HAP-1 (cell line): ENCODE results near the gene SORBS1.
A peak's percentile ranks its signal among the peaks of the same experiment; 100 is the strongest.

Source experiments
- DNase-seq, 2 experiments: peaks; one replicate each; pipeline ENCODE4 v3.0.0-alpha.2; 2016 to 2020; ENCODE audit warnings: low spot score in 2 of 2
- H3K27me3 ChIP-seq: fragments of 250-450 bp; sonication (Bioruptor Pico); 2 replicates; pipeline ENCODE4 v1.5.1; 2020; ENCODE audit warnings: low read depth, mild to moderate bottlenecking, moderate library complexity
- H3K36me3 ChIP-seq: fragments of 250-450 bp; sonication (Bioruptor Pico); replicated peaks from 2 replicates; pipeline ENCODE4 v1.5.1; 2020; ENCODE audit warnings: mild to moderate bottlenecking
- H3K4me1 ChIP-seq: fragments of 250-450 bp; sonication (Bioruptor Pico); 2 replicates; pipeline ENCODE4 v1.5.1; 2020; ENCODE audit warnings: mild to moderate bottlenecking
- H3K4me3 ChIP-seq: fragments of 250-450 bp; sonication (Bioruptor Pico); 2 replicates; pipeline ENCODE4 v1.5.1; 2020; ENCODE audit warnings: mild to moderate bottlenecking, moderate library complexity
- H3K9me3 ChIP-seq: fragments of 250-450 bp; sonication (Bioruptor Pico); 2 replicates; pipeline ENCODE4 v1.5.1; 2020; ENCODE audit warnings: mild to moderate bottlenecking, moderate library complexity
- in situ Hi-C: fragments of 300-500 bp; cut with MboI; formaldehyde crosslinking; loops from 3 replicates; pipeline ENCODE4 v1.14.3; 2020; ENCODE audit warnings: low sequenced_read_pairs, inconsistent platforms, mixed read lengths

Gene SORBS1

DNA sequence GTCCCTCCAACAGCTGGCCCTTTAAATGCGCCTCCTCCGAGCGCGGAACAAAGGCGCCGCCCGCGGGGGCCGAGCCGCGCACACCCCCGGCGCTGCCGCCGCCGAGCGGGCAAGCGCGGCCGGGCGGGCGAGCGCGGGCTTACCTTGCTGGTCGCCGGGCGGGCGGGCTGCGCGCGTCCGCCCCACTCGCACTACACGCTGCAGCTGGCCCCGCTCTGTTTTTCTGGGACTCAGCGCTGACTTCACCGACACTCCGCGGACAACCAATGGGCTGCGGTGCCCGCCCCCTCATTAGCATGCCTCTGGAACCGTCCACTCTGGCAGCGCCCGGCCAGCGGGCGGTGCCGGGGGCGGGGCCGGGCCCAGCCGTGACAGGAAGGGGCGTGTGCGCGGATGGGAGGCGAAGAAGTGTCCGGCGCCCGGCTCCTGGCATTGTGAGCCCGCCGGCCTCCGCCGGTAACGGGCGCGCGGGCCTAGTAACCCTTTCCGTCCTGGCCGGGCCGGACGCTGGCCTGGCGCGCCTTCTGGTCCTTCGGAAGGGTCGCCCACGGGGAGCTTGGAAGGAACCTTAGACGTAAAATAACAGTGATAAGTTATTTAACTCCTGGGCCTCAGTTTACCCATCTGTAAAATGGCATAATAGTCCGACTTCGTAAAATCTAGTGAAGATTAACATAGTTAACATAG is at the start of gene SORBS1:
Gene SORBS1, minus strand, starts transcription at position 195 of the 687 bp plus-strand sequence. CDS start 120,236 bp downstream, outside the sequence.
- in situ Hi-C loops = no loop called here
- H3K36me3 ChIP-seq = no peaks in the 10 kb centered on the region
- DNase-seq = peak; percentile 94 to 96
- H3K4me1 ChIP-seq = no peaks in the 10 kb centered on the region
- no peaks in the 10 kb centered on the region for H3K27me3 ChIP-seq
- H3K9me3 ChIP-seq = no peaks in the 10 kb centered on the region
- H3K4me3 ChIP-seq = peak within 1 kb of the TSS; percentile 57

GRCh38 chr10:95610727-95611126 is 49.6 kb upstream of the SORBS1 start:
- no peak for DNase-seq
- in situ Hi-C loops = loop anchor here (25.0 kb wide), 2 partner anchors 473 to 1023 kb away; no protein-coding TSS in a partner anchor
- no peak overlapping the region for H3K4me3 ChIP-seq
- H3K4me1 ChIP-seq = no peaks in the 10 kb centered on the region
- H3K36me3 ChIP-seq = peaks cover 94% of the 10 kb centered on the region
- H3K27me3 ChIP-seq = no peaks in the 10 kb centered on the region
- H3K9me3 ChIP-seq = no peaks in the 10 kb centered on the region

DNA sequence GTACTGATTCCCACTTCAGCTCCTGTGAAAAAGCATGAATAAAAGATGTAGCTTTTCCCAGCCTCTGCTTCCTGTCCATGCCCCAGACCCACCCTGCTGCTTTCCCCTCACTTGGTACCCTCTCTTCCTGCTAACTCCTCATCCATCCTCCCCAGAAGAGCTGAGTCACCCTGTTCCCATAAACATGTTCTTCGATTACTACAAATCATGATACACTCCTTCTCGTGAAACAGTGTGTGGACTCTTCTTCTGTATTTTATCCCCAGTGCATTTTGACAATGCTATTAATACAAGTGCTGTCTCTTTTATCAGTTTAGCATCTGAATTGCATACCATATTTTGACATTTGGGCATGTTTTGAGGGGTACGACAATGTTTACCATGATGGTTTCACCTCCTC is 45.8 kb upstream of the SORBS1 start:
- in situ Hi-C loops = loop anchor here (25.0 kb wide), 2 partner anchors 470 to 1020 kb away; no protein-coding TSS in a partner anchor
- DNase-seq = no peak
- Histone ChIP-seq H3K4me3 (no peak overlapping the region), H3K36me3 (peaks cover 62% of the 10 kb centered on the region), H3K27me3 (no peaks in the 10 kb centered on the region), H3K4me1 (no peaks in the 10 kb centered on the region), H3K9me3 (no peaks in the 10 kb centered on the region)

DNA sequence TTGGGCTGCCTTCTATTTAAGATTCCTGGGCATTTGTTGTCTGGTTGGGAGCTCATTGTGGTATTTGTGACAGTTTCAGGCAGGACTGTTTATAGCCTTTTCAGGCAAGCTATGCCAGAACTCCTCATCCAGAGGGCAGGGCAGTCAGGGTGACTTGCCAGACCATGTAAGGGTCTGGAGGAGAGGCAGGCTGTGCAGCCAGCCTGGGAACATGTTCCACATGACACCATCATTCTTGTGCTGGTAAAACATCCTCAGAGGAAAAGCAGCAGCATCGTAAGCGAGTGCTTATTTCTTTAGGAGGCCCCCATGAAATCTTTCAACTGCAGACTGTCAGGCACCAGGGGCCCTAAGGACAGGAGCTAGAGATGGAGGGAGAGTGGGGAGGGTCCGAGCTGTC is 44.0 kb upstream of the SORBS1 start:
- Histone ChIP-seq H3K9me3 (no peaks in the 10 kb centered on the region), H3K36me3 (peaks cover 47% of the 10 kb centered on the region), H3K4me3 (no peak overlapping the region), H3K27me3 (no peaks in the 10 kb centered on the region), H3K4me1 (no peaks in the 10 kb centered on the region)
- DNase-seq = no peak
- in situ Hi-C loops = loop anchor here (25.0 kb wide), 2 partner anchors 468 to 1018 kb away; no protein-coding TSS in a partner anchor

GRCh38 chr10:95604630-95605029 is 43.5 kb upstream of the SORBS1 start:
- no peaks in the 10 kb centered on the region for H3K4me1 ChIP-seq
- H3K4me3 ChIP-seq = no peak overlapping the region
- no peaks in the 10 kb centered on the region for H3K27me3 ChIP-seq
- no peaks in the 10 kb centered on the region for H3K9me3 ChIP-seq
- DNase-seq = no peak
- in situ Hi-C loops = loop anchor here (5.0 to 25.0 kb wide), 3 partner anchors 172 to 1017 kb away; no protein-coding TSS in a partner anchor
- H3K36me3 ChIP-seq = peaks cover 42% of the 10 kb centered on the region

- no peaks in the 10 kb centered on the region for H3K9me3 ChIP-seq
- H3K27me3 ChIP-seq = no peaks in the 10 kb centered on the region
- H3K4me1 ChIP-seq = no peaks in the 10 kb centered on the region
- DNase-seq = no peak
- H3K4me3 ChIP-seq = no peak overlapping the region
- in situ Hi-C loops = loop anchor here (5.0 to 25.0 kb wide), 3 partner anchors 170 to 1015 kb away; no protein-coding TSS in a partner anchor
- H3K36me3 ChIP-seq = peaks cover 19% of the 10 kb centered on the region
These were observed 41.2 kb upstream of the SORBS1 start for GRCh38 chr10:95602382-95602781.

DNA sequence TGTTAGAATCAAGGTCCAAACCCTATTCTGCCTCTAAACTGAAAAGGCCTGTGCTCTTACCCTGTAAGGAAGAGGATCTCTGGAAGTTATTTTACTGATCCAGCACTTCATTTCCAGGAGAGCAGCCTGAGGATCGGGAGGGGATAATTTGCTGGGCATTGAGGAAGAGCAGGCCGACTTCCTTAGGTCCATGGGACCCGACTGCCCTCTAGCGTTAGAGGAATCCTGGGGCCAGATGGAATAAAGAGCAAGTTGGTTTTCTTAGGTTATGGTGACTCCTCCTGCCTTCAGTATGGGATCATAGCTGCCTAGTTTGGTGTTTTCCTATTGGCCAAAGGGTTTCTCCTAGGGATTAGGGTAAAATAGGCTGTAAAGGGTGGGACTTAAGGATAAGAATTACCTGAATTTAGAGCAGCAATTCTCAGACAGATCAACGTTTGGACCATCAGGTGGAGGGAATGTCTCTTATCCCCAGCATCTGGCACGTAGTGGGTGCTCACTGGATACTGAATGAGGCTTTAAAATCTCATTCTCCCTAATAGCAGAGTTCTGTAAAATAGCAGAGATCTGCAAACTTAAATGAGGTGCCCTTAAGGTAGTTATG is 40.0 kb upstream of the SORBS1 start:
- in situ Hi-C loops = loop anchor here (5.0 to 25.0 kb wide), 3 partner anchors 169 to 1014 kb away; no protein-coding TSS in a partner anchor
- DNase-seq = peak; percentile 78 to 86
- no peaks in the 10 kb centered on the region for H3K27me3 ChIP-seq

DNA sequence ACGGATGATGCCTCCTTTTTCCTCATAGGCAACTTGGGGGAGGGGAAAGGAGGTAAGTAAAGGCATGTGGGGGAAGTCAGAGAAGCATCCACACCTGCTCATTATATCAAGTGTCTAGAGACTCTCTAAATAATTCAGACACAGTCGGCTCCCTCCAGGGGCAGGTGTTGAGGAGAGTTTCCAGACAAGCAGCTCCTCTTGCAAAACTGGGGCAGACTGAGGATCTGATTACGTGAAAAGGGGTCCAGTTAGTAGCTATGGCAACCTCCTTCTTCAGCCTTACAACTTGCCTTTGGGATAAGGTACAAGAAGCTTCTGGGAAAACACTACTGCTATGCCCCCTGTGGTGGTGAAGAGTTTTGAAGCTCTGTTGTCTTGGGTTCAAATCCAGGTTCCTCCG is 39.0 kb upstream of the SORBS1 start:
- Histone ChIP-seq H3K4me1 (no peaks in the 10 kb centered on the region), H3K9me3 (no peaks in the 10 kb centered on the region), H3K36me3 (no peaks in the 10 kb centered on the region), H3K4me3 (no peak overlapping the region), H3K27me3 (0 out of 2 replicates have a peak, but pooled peaks cover 3% of the 10 kb centered on the region)
- DNase-seq = no peak
- in situ Hi-C loops = loop anchor here (5.0 to 25.0 kb wide), 3 partner anchors 168 to 1013 kb away; no protein-coding TSS in a partner anchor

More for the DNA sequence above, 40.0 kb upstream of the SORBS1 start:
- Histone ChIP-seq H3K36me3 (peaks cover 8% of the 10 kb centered on the region; the same call in 1 of the 2 replicates), H3K4me1 (no peaks in the 10 kb centered on the region), H3K9me3 (no peaks in the 10 kb centered on the region), H3K4me3 (no peak overlapping the region)

DNA sequence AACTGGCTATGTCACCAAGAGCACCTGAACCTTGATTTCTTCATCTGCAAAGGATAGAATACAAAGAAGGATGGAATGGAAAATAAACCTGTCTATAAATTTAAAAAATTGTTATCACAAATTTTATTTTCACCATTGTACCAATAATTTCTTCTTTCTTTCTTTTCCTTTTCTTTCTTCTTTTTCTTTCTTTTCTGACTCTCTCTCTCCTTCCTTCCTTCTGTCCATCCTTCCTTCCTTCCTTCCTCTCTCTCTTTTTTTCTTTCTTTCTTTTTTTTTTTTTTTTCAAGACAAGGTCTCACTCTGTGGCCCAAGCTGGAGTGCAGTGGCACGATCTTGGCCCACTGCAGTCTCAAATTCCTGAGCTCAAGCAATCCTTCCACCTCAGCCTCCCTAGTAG is 36.6 kb upstream of the SORBS1 start:
- no peak for DNase-seq
- in situ Hi-C loops = no loop called here
- Histone ChIP-seq H3K4me3 (no peak overlapping the region), H3K27me3 (0 out of 2 replicates have a peak, but pooled peaks cover 3% of the 10 kb centered on the region), H3K4me1 (no peaks in the 10 kb centered on the region), H3K9me3 (no peaks in the 10 kb centered on the region), H3K36me3 (no peaks in the 10 kb centered on the region)

- Histone ChIP-seq H3K9me3 (no peaks in the 10 kb centered on the region), H3K27me3 (peaks cover 2% of the 10 kb centered on the region; the same call in 1 of the 2 replicates), H3K36me3 (no peaks in the 10 kb centered on the region), H3K4me1 (no peaks in the 10 kb centered on the region), H3K4me3 (no peak overlapping the region)
- in situ Hi-C loops = no loop called here
- DNase-seq = no peak
These were observed 26.9 kb upstream of the SORBS1 start for GRCh38 chr10:95588025-95588424.

- no peaks in the 10 kb centered on the region for H3K36me3 ChIP-seq
- H3K27me3 ChIP-seq = peaks cover 5% of the 10 kb centered on the region; the same call in 1 of the 2 replicates
These were observed 18.8 kb upstream of the SORBS1 start for GRCh38 chr10:95579835-95580535.

DNA sequence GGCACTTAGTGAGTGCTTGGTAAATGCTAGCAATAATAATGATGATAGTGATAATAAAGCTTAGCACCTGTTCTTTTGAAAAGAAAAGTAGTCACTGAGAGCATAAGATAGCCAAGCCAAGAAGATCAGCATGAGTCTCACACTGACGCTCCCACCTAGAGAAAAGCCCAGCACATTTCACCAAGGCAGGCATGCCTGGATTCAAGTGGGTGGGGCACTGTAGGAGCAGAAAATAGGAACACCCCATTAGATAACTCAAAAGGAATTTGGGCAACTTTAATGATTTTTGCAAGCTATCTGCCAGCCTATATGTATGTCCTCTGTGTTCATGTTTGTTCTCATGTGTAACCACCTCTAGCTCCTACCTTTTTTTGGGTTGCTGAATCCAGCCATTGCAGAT is 18.1 kb upstream of the SORBS1 start:
- Histone ChIP-seq H3K4me1 (no peaks in the 10 kb centered on the region), H3K4me3 (no peak overlapping the region), H3K9me3 (no peaks in the 10 kb centered on the region), H3K36me3 (no peaks in the 10 kb centered on the region), H3K27me3 (peaks cover 5% of the 10 kb centered on the region; the same call in 1 of the 2 replicates)
- DNase-seq = no peak
- in situ Hi-C loops = no loop called here

More at GRCh38 chr10:95579835-95580535, 18.8 kb upstream of the SORBS1 start:
- Histone ChIP-seq H3K4me1 (no peaks in the 10 kb centered on the region), H3K9me3 (no peaks in the 10 kb centered on the region), H3K4me3 (no peak overlapping the region)
- in situ Hi-C loops = no loop called here
- no peak for DNase-seq

DNA sequence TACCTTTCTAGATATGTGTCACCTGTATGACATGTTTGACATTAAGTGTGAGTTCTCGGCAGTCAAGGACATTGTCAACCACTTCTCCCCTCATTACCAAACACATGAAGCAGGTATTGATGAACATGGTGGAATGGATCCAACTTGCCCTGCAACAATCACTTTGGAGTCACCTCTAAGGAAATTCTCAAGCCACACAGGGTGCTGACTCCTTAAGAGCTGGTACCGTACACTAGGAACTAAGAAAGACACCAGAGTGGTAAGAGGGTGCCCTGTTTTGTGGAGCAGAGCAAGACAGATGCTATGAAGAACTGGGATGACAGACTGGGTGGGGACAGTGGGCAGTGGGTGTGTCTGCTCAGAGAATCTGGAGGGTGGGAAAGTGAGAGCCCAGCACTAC is 17.4 kb upstream of the SORBS1 start:
- Histone ChIP-seq H3K36me3 (no peaks in the 10 kb centered on the region), H3K4me1 (no peaks in the 10 kb centered on the region), H3K9me3 (no peaks in the 10 kb centered on the region), H3K4me3 (no peak overlapping the region), H3K27me3 (peaks cover 5% of the 10 kb centered on the region; the same call in 1 of the 2 replicates)
- no peak for DNase-seq
- in situ Hi-C loops = no loop called here
